Measurements from ENCODE around the gene CNGB1.
"Not testable (repeated sequence)": the region's sequence is repeated elsewhere in the genome, so short reads cannot be mapped to it uniquely, and the experiment has no call there.

The CNGB1 gene

GRCh38 chr16:57950382-57950781 is 20.5 kb downstream of the CNGB1 start:
- DNase-seq: no peak

GRCh38 chr16:57949595-57950238 is 21.2 kb downstream of the CNGB1 start:
- no peak for DNase-seq

- DNase-seq: no peak
These were observed 21.9 kb downstream of the CNGB1 start for GRCh38 chr16:57949013-57949412.

GRCh38 chr16:57948027-57948426 is 22.9 kb downstream of the CNGB1 start:
- no peak for DNase-seq

GRCh38 chr16:57947261-57947660 is 23.7 kb downstream of the CNGB1 start:
- DNase-seq: no peak

GRCh38 chr16:57946181-57946801 is 24.6 kb downstream of the CNGB1 start:
- no peak for DNase-seq

- DNase-seq: no peak
These were observed 25.2 kb downstream of the CNGB1 start for GRCh38 chr16:57945740-57946138.

- DNase-seq: no peak
These were observed 25.8 kb downstream of the CNGB1 start for GRCh38 chr16:57944970-57945739.

- not testable (repeated sequence) for DNase-seq
These were observed 27.5 kb downstream of the CNGB1 start for GRCh38 chr16:57943381-57943780.

- DNase-seq: not testable (repeated sequence)
These were observed 29.0 kb downstream of the CNGB1 start for GRCh38 chr16:57941901-57942300.

- peak; percentile 55 for DNase-seq
These were observed 29.8 kb downstream of the CNGB1 start for GRCh38 chr16:57941016-57941664.

GRCh38 chr16:57940382-57940966 is 30.5 kb downstream of the CNGB1 start:
- DNase-seq: no peak

- no peak for DNase-seq
These were observed 31.1 kb downstream of the CNGB1 start for GRCh38 chr16:57939872-57940224.

GRCh38 chr16:57938936-57939871 is 31.7 kb downstream of the CNGB1 start:
- DNase-seq: no peak

GRCh38 chr16:57938484-57938883 is 32.4 kb downstream of the CNGB1 start:
- no peak for DNase-seq

GRCh38 chr16:57937861-57938260 is 33.1 kb downstream of the CNGB1 start:
- no peak for DNase-seq

- no peak for DNase-seq
These were observed 35.0 kb downstream of the CNGB1 start for GRCh38 chr16:57935904-57936303.

- DNase-seq: no peak
These were observed 40.4 kb downstream of the CNGB1 start for GRCh38 chr16:57930533-57930932.

- no peak for DNase-seq
These were observed 41.7 kb downstream of the CNGB1 start for GRCh38 chr16:57929250-57929649.

- no peak for DNase-seq
These were observed 44.9 kb downstream of the CNGB1 start for GRCh38 chr16:57926041-57926440.

- no peak for DNase-seq
These were observed 45.6 kb downstream of the CNGB1 start for GRCh38 chr16:57925310-57925709.

- DNase-seq: no peak
These were observed 46.4 kb downstream of the CNGB1 start for GRCh38 chr16:57924514-57924913.
